Parathyroid adenoma (tissue), 2 donors: Measurements from ENCODE around the gene LRP4.

ENCODE experiments used
- H2AFZ ChIP-seq: fragments of 300-600 bp; sonication (generic); one replicate; pipeline ENCODE4 v1.7.0; 2017; ENCODE audit warnings: antibody characterized with exemption, mild to moderate bottlenecking
- H3K27ac ChIP-seq: fragments of 300-600 bp; sonication (generic); one replicate; pipeline ENCODE4 v1.7.0; 2017
- H3K27me3 ChIP-seq: fragments of 300-600 bp; sonication (generic); one replicate; pipeline ENCODE4 v1.7.0; 2017; ENCODE audit warnings: low read length; ENCODE audit not compliant: control insufficient read depth, insufficient read depth
- H3K36me3 ChIP-seq: fragments of 300-600 bp; sonication (generic); one replicate; pipeline ENCODE4 v1.7.0; 2017; ENCODE audit warnings: low read length; ENCODE audit not compliant: control insufficient read depth, insufficient read depth
- H3K4me1 ChIP-seq: fragments of 300-600 bp; sonication (generic); one replicate; pipeline ENCODE4 v1.7.0; 2017; ENCODE audit warnings: control low read depth
- H3K4me2 ChIP-seq: fragments of 300-600 bp; sonication (generic); one replicate; pipeline ENCODE4 v1.7.0; 2017; ENCODE audit warnings: low read length
- H3K4me3 ChIP-seq: fragments of 300-600 bp; sonication (generic); one replicate; pipeline ENCODE4 v1.7.0; 2017; ENCODE audit warnings: low read depth, low read length
- H3K79me2 ChIP-seq: fragments of 300-600 bp; sonication (generic); one replicate; pipeline ENCODE4 v1.7.0; 2017; ENCODE audit warnings: control low read depth
- H3K9ac ChIP-seq: fragments of 300-600 bp; sonication (generic); one replicate; pipeline ENCODE4 v1.7.0; 2017; ENCODE audit warnings: mild to moderate bottlenecking
- H3K9me3 ChIP-seq: fragments of 300-600 bp; sonication (generic); one replicate; pipeline ENCODE4 v1.7.0; 2017; ENCODE audit warnings: low read length; ENCODE audit not compliant: control insufficient read depth
- CTCF ChIP-seq: fragments of 300-600 bp; sonication (generic); IDR thresholded peaks from one replicate; pipeline ENCODE4 v1.7.0; 2017; ENCODE audit warnings: antibody characterized with exemption, mild to moderate bottlenecking
- donor health status: primary hyperparathyroidism.

Gene LRP4

DNA sequence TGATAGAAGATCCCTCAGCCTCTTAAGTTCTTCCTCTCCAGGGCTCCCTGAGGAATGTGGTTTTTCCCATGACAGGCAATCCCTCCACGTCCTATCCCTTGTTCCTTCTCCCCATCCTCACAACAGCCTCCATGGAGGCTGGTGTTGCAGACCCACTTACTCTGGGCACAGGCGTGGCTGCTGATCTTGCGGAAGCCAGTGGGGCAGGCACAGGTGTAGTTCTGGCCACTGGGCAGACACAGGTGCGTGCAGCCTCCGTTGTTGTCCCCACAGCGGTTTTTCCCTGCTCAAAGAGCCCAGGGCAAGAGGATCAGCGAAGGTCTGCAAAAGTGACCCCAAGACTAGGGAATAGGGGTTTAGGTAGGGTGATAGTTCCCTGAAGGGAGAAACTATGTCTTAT lies 29.1 kb downstream of the LRP4 start:
- no peaks in the 10 kb centered on the region for H3K9me3 ChIP-seq
- no peak overlapping the region for H3K4me3 ChIP-seq
- H3K4me1 ChIP-seq = no peaks in the 10 kb centered on the region
- H3K27ac ChIP-seq = no peak overlapping the region
- H3K79me2 ChIP-seq = no peaks in the 10 kb centered on the region
- TF ChIP-seq CTCF = no peak
- no peak overlapping the region for H3K4me2 ChIP-seq
- H2AFZ ChIP-seq = no peak overlapping the region
- H3K9ac ChIP-seq = no peak overlapping the region
- no peaks in the 10 kb centered on the region for H3K27me3 ChIP-seq
- no peaks in the 10 kb centered on the region for H3K36me3 ChIP-seq

DNA sequence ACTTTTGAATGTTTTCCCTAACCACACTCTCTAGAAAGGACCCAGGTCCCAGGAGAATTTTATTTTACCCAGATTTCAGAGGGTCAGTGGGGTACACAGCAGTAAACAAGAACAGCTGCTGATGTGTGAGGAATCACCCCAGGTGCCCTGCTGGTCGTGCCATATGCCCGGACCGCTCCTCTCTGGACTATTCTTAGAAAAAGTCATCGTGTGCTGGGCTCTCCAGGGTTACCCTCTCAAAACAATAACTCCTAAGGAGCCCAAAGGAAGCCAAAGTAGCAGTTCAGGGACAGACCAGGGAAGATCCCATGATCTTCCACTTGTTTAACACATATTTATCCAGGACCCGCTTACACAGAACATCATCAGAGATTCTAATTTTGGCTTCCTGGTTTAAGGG lies 29.7 kb downstream of the LRP4 start:
- H3K9ac ChIP-seq = no peak overlapping the region
- no peak overlapping the region for H3K4me3 ChIP-seq
- H3K79me2 ChIP-seq = no peaks in the 10 kb centered on the region
- no peaks in the 10 kb centered on the region for H3K4me1 ChIP-seq
- H3K27ac ChIP-seq = no peak overlapping the region
- no peak overlapping the region for H2AFZ ChIP-seq
- H3K27me3 ChIP-seq = no peaks in the 10 kb centered on the region
- no peaks in the 10 kb centered on the region for H3K36me3 ChIP-seq
- H3K4me2 ChIP-seq = no peak overlapping the region
- TF ChIP-seq CTCF = no peak
- no peaks in the 10 kb centered on the region for H3K9me3 ChIP-seq

GRCh38 chr11:46886211-46886610 lies 32.1 kb downstream of the LRP4 start:
- Histone ChIP-seq H3K9me3 (no peaks in the 10 kb centered on the region), H3K27ac (no peak overlapping the region), H3K79me2 (no peaks in the 10 kb centered on the region), H3K4me3 (no peak overlapping the region), H3K4me1 (no peaks in the 10 kb centered on the region), H3K27me3 (no peaks in the 10 kb centered on the region), H3K4me2 (no peak overlapping the region), H3K36me3 (no peaks in the 10 kb centered on the region), H3K9ac (no peak overlapping the region), H2AFZ (no peak overlapping the region)
- TF ChIP-seq CTCF = no peak

GRCh38 chr11:46879056-46879585 lies 39.2 kb downstream of the LRP4 start:
- no peak overlapping the region for H3K4me2 ChIP-seq
- no peaks in the 10 kb centered on the region for H3K36me3 ChIP-seq
- no peak for TF ChIP-seq CTCF
- no peak overlapping the region for H3K4me3 ChIP-seq
- H3K9me3 ChIP-seq = no peaks in the 10 kb centered on the region
- no peaks in the 10 kb centered on the region for H3K79me2 ChIP-seq
- H3K27ac ChIP-seq = no peak overlapping the region
- no peaks in the 10 kb centered on the region for H3K27me3 ChIP-seq
- no peak overlapping the region for H3K9ac ChIP-seq
- no peak overlapping the region for H2AFZ ChIP-seq
- no peaks in the 10 kb centered on the region for H3K4me1 ChIP-seq

GRCh38 chr11:46877580-46877979 lies 40.8 kb downstream of the LRP4 start:
- no peak for TF ChIP-seq CTCF

More at GRCh38 chr11:46877580-46877979, 40.8 kb downstream of the LRP4 start:
- Histone ChIP-seq H2AFZ (no peak overlapping the region), H3K4me3 (no peak overlapping the region), H3K4me1 (no peaks in the 10 kb centered on the region), H3K9ac (no peak overlapping the region), H3K27me3 (no peaks in the 10 kb centered on the region), H3K9me3 (no peaks in the 10 kb centered on the region), H3K79me2 (no peaks in the 10 kb centered on the region), H3K36me3 (no peaks in the 10 kb centered on the region), H3K27ac (no peak overlapping the region), H3K4me2 (no peak overlapping the region)
